GM18526 (cell line): ENCODE data around the gene TESMIN.

Experiments
- POLR2A ChIP-seq: IDR thresholded peaks from 3 replicates; pipeline ENCODE4 v1.6.1; 2011; ENCODE audit not compliant: insufficient read length; ENCODE audit errors: extremely low read depth

The TESMIN gene

DNA sequence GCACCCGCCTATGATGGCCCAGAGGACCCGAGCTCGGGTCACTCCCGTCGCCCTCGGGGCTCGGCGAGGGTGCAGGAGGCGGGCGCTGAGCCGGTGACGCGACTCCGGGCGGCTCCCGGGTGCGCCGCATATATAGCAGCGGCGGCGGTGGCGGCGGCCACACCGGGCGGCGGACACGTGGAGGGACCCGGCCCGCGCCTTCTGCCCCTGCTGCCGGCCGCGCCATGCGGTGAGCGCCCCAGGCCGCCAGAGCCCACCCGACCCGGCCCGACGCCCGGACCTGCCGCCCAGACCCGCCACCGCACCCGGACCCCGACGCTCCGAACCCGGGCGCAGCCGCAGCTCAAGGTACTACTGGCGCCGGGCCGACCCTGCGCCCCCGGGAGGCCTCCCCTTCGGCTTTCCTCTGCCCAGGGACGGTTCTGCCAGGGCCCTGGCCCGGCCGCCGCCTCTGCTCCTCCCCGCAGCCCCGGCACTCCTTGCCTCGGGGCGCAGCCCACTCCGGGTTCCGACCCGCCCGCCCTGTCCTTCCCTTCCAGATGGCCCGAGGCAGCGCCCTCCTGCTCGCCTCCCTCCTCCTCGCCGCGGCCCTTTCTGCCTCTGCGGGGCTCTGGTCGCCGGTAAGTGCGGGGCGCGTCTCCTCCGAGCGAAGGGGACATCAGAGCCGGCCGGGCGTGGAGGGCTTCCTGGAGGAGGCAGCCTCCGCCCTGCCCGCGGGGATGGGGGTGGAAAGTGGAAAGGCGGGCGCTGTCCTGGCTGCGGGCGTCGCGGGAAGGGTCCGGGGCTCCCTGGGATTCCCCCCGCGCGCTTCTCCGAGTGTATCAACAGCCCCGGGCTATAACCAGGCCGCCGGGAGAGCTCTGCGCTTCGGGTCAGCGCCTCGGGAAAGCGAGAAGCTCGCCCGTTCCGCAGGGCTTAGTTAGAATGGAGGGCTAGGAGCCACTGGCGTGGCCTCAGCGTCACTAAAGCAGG lies 66.6 kb downstream of the TESMIN start, which contains the start of gene GAL:
Gene GAL (plus strand): TSS at position 160 of the 972 bp plus-strand sequence. CDS start 380 bp downstream, at position 540.
- no peak for TF ChIP-seq POLR2A

DNA sequence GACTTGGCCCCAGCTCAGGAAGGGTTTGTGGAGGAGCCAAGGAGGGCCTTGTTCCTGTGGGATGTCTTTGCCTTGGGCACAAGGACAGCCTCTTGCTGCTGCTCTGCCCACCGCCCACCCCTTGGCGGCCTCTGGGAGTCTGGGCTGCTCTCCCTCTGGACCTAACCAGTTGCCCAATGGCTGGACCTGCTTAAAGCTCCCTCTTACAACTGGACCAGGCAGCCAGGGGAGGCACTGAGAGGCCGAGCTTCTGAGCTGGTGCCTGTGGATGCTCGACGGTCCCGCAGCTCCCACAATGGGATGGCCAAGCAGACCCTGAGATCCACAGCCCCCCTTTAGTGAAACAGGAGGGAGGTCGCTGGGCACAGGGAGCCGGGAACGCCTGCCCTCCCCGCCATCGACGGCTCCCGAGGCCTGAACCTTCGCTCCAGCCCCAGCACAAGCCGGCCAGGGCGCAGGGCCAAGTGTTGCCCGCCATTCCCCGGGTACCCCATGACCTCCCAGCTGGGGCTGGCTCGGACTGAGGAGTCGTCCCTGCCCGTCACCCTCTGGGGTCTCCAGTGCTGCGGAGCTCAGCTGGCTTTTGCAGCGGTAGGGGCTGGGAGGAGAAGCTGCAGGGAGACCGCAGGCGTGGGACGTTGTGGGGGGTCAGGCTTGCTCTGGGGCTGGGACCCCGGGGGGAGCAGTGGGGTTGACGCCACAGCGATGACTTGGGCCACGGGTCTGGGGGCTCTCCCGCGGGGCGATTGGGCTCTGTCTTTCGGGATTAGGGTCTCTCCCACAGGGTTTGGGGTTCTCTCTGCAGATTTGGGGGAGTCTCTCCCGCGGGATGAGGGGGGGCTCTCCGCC lies 67.6 kb downstream of the TESMIN start:
- TF ChIP-seq POLR2A: no peak

DNA sequence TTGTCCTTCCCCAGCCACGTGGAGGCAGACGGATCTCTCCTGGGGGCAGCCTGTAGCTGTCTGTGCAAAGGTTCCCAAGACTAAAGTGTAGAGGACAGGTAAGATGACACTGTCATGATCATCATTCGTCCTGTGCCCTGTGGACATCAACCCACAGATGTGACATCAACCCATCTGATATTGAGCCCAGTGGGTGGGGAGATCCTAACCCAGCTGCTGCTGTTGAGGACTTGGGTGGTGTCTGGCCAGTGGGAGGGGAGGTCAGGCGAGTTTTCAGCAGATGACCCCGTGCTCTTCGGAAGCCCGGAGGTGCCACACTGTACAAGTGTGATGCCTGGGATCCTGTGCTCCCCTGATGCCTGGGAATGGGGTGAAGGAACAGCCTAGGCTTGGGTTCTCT lies 68.2 kb downstream of the TESMIN start:
- no peak for TF ChIP-seq POLR2A

DNA sequence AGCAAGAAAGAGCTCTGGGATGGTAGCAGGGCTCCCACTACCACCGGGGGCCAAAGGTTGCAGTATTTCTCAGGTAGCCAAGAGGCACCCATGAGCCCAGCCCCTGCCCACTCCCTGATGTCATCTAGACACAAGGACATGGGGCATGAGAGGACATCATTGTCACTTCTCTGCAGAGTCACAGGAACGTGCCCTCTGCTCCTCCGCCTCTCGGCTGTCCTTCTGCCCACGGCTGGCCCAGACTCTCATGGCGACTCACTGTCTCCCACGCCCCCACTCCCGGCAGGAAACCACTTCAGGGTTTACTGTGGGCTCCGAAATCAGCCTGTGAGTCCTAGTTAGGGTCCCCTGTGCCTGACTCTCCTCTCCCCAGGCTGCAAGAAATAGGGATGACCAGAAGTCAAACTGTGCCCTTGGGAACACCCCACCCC lies 68.8 kb downstream of the TESMIN start:
- no peak for TF ChIP-seq POLR2A

DNA sequence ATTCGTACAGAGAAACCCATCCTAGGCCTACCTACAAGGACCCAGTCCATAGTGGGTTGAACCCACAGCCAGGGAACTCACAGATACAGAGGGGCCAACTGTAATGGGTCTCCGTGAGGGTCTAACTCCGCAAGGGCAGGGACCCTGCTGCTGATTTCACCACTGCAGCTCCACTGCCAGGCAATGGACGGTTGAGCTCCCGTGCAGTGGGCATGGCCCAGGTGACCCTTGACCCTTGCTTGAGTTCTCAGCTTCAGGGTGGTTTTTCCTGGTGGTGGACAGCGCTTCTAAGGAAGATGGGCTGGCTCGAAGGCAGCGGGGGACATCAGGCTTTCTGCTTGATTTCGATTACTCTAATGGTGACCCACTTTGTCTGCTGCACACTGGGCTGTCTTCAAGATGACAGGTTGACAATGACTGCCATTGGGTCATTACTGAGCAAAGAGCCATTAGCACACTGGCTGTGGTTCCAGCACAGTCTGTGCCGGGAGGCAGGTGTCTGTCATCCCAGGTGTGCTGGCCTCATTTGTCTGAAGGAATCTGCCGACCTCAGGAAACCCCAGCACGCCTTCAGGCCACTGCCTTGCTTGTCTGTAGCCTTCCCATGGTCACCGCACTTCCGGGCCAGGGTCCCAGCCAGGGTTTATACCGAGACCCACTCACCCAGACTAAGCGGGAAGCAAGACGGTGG lies 70.6 kb downstream of the TESMIN start:
- no peak for TF ChIP-seq POLR2A

- no peak for TF ChIP-seq POLR2A
Measured at GRCh38 chr11:68678031-68678441, 73.3 kb downstream of the TESMIN start.

DNA sequence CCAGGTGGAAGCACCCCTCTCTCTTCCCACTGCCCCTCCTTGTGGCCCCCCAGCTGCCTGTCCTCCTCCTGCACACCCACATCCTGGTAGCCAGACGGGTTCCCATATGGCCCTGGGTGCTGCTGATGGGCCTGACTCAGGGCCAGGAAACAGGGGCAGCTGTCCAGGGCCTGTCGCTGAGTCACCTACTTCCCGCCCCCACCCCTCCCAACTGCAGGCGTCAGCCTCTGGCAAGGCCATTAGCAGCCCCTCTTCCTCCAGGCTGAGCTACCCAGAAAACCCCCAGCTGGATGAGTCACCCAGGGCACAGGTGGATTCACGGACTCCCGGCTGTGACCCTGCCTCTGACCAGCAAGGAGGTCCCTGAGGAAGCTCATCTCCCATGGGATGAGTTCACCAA lies 73.9 kb downstream of the TESMIN start:
- no peak for TF ChIP-seq POLR2A

GRCh38 chr11:68674461-68674860 lies 76.9 kb downstream of the TESMIN start:
- no peak for TF ChIP-seq POLR2A

DNA sequence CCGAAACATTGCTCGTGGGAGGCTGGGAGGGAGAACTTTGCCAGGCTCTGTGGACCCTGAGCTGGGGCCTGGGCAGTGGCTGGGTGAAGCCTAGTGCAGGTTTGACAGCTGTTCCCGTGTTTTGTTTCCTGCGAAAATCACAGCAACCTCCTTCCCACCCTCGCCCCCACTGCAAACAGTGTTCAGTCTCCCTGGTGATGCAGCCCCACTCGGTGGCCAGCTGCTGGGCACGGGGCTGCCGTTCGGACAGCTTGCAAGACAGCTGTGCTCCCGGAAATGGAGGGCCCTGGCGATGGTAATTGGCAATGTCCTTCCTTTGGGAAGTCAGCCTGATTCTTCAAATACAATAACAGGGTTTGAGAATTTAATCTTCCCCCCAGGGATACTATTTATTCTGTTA lies 77.3 kb downstream of the TESMIN start:
- no peak for TF ChIP-seq POLR2A

DNA sequence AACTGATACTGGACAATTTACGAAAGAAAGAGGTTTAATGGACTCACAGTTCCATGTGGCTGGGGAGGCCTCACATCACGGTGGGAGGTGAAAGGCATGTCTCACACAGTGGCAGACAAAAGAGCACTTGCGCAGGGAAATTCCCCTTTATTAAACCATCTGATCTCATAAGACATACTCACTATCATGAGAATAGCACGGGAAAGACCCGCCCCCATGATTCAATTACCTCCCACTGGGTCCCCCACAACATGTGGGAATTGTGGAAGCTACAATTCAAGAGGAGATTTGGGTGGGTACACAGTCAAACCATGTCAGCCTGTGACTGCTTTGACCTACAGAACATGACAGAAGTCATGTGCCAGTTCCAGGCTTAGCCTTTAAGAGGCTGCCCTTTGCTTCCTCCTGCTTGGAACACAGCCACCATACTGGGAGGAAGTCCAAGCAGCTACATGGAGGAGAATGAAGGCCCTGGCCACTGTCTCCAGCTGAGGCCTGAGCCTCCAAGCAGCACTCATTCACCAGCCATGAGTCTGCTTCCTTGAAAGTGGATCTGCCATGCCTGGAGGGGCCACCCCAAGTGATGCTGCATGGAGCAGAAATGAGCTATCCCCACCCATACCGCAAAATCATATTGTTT lies 77.9 kb downstream of the TESMIN start:
- TF ChIP-seq POLR2A: no peak

DNA sequence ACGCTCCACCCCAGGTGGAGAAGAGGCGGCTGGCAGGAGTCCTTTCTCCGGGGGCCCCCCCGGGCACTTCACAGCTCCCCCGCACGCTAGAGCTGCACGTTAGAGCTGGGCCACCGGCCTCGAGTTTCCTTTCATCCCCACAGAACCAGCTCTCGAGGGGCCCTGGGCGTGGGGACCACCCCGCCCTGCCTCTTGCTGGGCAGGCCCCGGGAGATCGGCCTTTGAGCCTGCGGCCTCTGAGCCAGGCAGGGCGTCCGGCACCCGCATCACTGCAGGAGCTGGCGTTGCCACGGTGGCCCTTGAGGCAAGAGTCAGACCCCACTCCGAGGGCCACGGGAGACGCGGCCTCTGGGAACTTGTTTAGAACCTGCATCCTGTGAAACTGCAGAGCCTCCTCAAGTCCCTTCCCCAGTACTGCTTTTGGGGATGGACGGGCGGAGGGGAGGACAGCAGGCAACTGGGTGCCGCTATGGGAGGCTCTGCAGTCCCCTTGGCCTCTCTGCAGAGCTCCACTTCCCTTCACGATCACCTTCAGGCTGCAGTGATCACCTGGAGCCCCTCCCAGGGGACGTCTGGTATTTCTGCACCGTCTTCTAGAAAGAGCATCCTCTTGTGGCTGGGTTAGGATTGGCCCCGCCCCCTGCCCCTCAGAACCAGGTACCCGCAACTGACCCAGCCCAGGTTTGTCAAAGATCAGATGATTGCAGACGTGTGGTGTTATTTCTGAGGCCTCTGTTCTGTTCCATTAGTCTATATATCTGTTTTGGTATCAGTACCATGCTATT lies 80.9 kb downstream of the TESMIN start:
- TF ChIP-seq POLR2A: no peak

DNA sequence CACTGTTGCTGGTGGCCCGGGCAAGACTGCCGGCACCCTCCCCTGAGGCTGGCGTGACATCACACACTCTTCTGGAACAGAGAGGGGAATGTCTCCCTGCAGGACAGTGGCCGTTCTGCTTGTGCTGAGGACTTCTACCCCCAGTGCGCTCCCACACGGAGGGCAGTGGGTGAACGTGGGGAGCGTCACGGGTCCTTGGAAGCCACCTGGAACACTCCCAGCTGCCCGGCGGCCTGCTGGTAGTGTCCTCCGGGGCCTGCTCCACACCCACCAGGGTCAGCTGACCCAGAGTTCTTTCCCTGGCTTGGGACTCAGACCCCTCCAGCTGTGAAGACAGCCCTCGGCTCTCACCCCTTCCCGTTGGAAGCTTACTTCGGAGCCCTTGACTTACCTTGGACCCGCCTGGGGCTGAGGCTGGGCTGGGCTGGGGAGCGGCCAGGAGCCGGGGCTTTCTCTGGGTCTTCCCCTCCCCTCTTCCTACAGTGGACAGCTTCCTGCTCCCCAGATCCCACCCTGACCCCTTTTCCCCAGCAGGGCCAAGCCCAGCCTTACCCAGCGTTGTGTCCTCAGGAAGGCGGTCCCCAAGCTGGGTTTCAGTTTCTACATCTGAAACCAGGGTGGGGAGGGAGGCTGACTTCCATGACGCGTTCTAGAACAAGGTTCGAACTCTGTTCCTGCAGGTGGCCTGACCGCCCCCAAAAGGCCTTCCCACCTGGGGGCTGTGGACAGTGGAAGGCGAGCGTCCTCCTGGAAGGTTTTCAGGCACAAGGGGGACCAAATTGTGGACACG lies 81.8 kb downstream of the TESMIN start:
- no peak for TF ChIP-seq POLR2A
